ENCODE measurements around the gene NME1. TPM values are rescaled to one million over a fixed set of nuclear protein-coding genes. Genes with fewer than 3 reads are reported as not detected.
"Not testable (repeated sequence)": the region's sequence is repeated elsewhere in the genome, so short reads cannot be mapped to it uniquely, and the experiment has no call there.

The NME1 gene
- total and polyA plus RNA-seq, 4 experiments from 2014 or later: 10.0 to 67.2 (median 37.4) TPM

GRCh38 chr17:51119415-51120356 lies 33.7 kb upstream of the NME1 start:
- H3K27ac Mint-ChIP-seq: peak overlapping the region; percentile 94 to 98 (median 97)
- H3K4me1 Mint-ChIP-seq: peaks cover 31 to 75% (median 48%) of the 10 kb centered on the region in 4 donors
- ChIA-PET POLR2A (ENCODE audit: partially characterized antibody) (interaction anchor here (0.7 to 3.5 kb wide), 22 partner anchors 18 to 259 kb away, joined by 3 to 47 read pairs (median 5); partner anchors contain the start of genes NME1, NME2, TOB1 and UTP18), CTCF (ENCODE audit: partially characterized antibody) (interaction anchor here (0.8 to 3.0 kb wide), 7 partner anchors 33 to 267 kb away, joined by 3 to 20 read pairs (median 4); partner anchors contain the start of gene NME1)
- H3K27me3 ChIP-seq (ENCODE audit: insufficient read depth, low read length): no peaks in the 10 kb centered on the region
- peaks cover 0 to 15% of the 10 kb centered on the region in 2 donors for H3K36me3 Mint-ChIP-seq
- no peaks in the 10 kb centered on the region for H3K9me3 Mint-ChIP-seq
- H3K27me3 Mint-ChIP-seq: no peaks in the 10 kb centered on the region
- H3K9me3 ChIP-seq (ENCODE audit: control insufficient read depth in 1 of 2, low read length in 2 of 2): no peaks in the 10 kb centered on the region
- H3K4me3 ChIP-seq (ENCODE audit: low read length in 2 of 2): peak overlapping the region; percentile 90 to 91
- DNase-seq: peak; percentile 28 to 71 (median 41)
- peak overlapping the region; percentile 96 for H3K27ac ChIP-seq (ENCODE audit: low read depth, low read length)
- H3K4me3 Mint-ChIP-seq: peak overlapping the region; percentile 86 to 98 (median 94)
- intact Hi-C loops (cut with micrococcal nuclease): loop anchor here (2.0 to 10.0 kb wide), 2 partner anchors 55 to 253 kb away; partner anchors contain the start of gene TOB1
- H3K4me1 ChIP-seq (ENCODE audit: insufficient read depth, low read length): peaks cover 54% of the 10 kb centered on the region
- H3K36me3 ChIP-seq (ENCODE audit: insufficient read depth, low read length): no peaks in the 10 kb centered on the region

DNA sequence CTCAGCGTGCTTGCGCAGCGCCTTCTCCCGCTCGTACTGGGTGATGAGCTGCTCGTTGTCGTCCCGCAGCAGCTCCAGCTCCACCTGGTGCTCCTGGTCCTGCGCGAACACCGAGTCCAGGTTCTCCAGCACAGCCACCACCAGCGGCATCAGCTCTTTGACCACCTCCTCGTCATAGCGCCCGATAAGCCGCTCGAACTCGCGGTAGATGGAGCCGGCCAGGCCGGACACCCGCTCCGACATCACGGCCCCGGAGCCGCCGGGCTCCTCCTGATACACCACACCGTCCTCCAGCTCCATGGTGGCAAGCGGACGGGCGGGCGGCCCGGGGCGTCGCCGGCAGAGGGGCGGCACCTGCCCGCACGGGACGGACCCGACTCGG lies 33.0 kb upstream of the NME1 start:
- Mint-ChIP-seq H3K9me3 (no peaks in the 10 kb centered on the region), H3K4me3 (peak overlapping the region; percentile 86 to 98 (median 94)), H3K27me3 (no peaks in the 10 kb centered on the region), H3K27ac (peak overlapping the region; percentile 94 to 98 (median 97)), H3K36me3 (peaks cover 0 to 15% of the 10 kb centered on the region in 2 donors), H3K4me1 (peaks cover 28 to 70% (median 45%) of the 10 kb centered on the region in 4 donors)
- intact Hi-C loops (cut with micrococcal nuclease): loop anchor here (2.0 kb wide), 1 partner anchor 254 kb away; the partner anchor contains the start of gene TOB1
- Histone ChIP-seq H3K36me3 (ENCODE audit: insufficient read depth, low read length) (no peaks in the 10 kb centered on the region), H3K27me3 (ENCODE audit: insufficient read depth, low read length) (no peaks in the 10 kb centered on the region), H3K27ac (ENCODE audit: low read depth, low read length) (peak overlapping the region; percentile 96), H3K4me3 (ENCODE audit: low read length in 2 of 2) (peak overlapping the region; percentile 90 to 91), H3K4me1 (ENCODE audit: insufficient read depth, low read length) (peaks cover 54% of the 10 kb centered on the region), H3K9me3 (ENCODE audit: control insufficient read depth in 1 of 2, low read length in 2 of 2) (no peaks in the 10 kb centered on the region)
- peak in 1 of 5 donors; percentile 64 for DNase-seq
- POLR2A ChIA-PET (ENCODE audit: partially characterized antibody): interaction anchor here (0.7 to 3.5 kb wide), 24 partner anchors 9 to 260 kb away, joined by 3 to 47 read pairs (median 5); partner anchors contain the start of genes NME1, NME2, TOB1 and UTP18
- CTCF ChIA-PET (ENCODE audit: partially characterized antibody): interaction anchor here (1.1 to 3.0 kb wide), 6 partner anchors 33 to 268 kb away, joined by 3 to 20 read pairs (median 4); partner anchors contain the start of gene NME1

GRCh38 chr17:51120739-51121619 lies 32.4 kb upstream of the NME1 start, which contains the start of gene SPAG9:
SPAG9 (minus strand) TSS chr17:51120868; CDS start chr17:51120656, 212 bp downstream.
- H3K27ac ChIP-seq (ENCODE audit: low read depth, low read length): peak within 1 kb of the TSS; percentile 96
- no peaks in the 10 kb centered on the region for H3K27me3 ChIP-seq (ENCODE audit: insufficient read depth, low read length)
- peak within 1 kb of the TSS; percentile 90 to 91 for H3K4me3 ChIP-seq (ENCODE audit: low read length in 2 of 2)
- no peaks in the 10 kb centered on the region for H3K27me3 Mint-ChIP-seq
- no peaks in the 10 kb centered on the region for H3K9me3 Mint-ChIP-seq
- peak within 1 kb of the TSS; percentile 97 to 100 (median 100) for H3K27ac Mint-ChIP-seq
- peaks cover 0 to 15% of the 10 kb centered on the region in 2 donors for H3K36me3 Mint-ChIP-seq
- ChIA-PET POLR2A (ENCODE audit: partially characterized antibody) (interaction anchor here (0.7 to 3.5 kb wide), 24 partner anchors 8 to 261 kb away, joined by 3 to 47 read pairs (median 5); partner anchors contain the start of genes NME1, NME2, TOB1 and UTP18), CTCF (ENCODE audit: partially characterized antibody) (interaction anchor here (1.1 to 3.0 kb wide), 6 partner anchors 32 to 268 kb away, joined by 3 to 20 read pairs (median 4); partner anchors contain the start of gene NME1)
- peaks cover 50% of the 10 kb centered on the region for H3K4me1 ChIP-seq (ENCODE audit: insufficient read depth, low read length)
- peaks cover 27 to 63% (median 41%) of the 10 kb centered on the region in 4 donors for H3K4me1 Mint-ChIP-seq
- intact Hi-C loops (cut with micrococcal nuclease): loop anchor here (1.0 to 2.0 kb wide), 3 partner anchors 32 to 254 kb away; partner anchors contain the start of genes MBTD1, NME1, TOB1 and UTP18
- H3K4me3 Mint-ChIP-seq: peak within 1 kb of the TSS; percentile 95 to 99 (median 98)
- no peaks in the 10 kb centered on the region for H3K36me3 ChIP-seq (ENCODE audit: insufficient read depth, low read length)
- no peaks in the 10 kb centered on the region for H3K9me3 ChIP-seq (ENCODE audit: control insufficient read depth in 1 of 2, low read length in 2 of 2)
- peak; percentile 90 to 94 (median 91) for DNase-seq

DNA sequence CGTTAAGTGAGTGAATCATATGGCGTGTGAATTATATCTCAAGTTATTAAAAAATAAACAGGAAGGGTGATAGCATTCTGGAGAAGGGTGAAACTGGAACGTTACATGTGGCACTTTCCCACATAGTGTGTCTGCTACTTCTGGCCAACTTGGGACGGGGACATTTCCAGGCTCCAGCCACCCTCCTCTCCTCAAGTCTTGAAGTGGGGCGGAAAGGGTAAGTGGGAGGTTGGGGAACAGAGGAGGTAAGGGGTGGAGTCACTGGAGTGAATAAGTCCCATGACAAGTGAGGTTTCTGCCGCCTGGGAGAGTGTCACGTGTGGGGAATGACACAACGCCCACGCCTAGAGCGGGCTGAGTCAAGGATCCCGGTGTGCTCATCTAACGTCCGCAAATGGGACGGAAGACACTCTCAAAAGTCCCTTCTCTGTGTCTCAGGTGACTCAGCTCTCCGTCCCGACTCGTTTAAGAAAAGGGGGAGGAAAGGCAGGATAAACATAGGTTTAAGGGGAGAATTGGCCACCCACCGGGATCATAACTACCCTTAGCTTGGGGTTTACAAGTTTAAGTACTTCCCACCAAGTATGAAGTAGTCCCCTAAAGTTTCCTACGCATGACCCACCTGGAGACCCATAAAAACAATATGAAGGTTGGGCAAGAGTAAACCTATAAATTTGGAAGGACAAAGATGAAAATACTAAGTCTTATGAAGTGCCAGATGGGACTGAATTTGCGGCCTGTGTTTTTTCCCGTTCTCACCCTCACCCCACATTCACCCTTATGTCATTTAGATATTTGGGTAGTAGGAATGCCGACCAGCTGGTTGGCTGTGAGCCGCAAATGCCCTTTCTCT lies 31.5 kb upstream of the NME1 start:
- CTCF ChIA-PET (ENCODE audit: partially characterized antibody): interaction anchor here (2.6 to 3.0 kb wide), 2 partner anchors 31 to 121 kb away, joined by 20 read pairs; partner anchors contain the start of gene NME1
- peak overlapping the region; percentile 97 to 100 (median 100) for H3K27ac Mint-ChIP-seq
- Histone ChIP-seq H3K9me3 (ENCODE audit: control insufficient read depth in 1 of 2, low read length in 2 of 2) (no peaks in the 10 kb centered on the region), H3K36me3 (ENCODE audit: insufficient read depth, low read length) (no peaks in the 10 kb centered on the region), H3K4me3 (ENCODE audit: low read length in 2 of 2) (peak overlapping the region; percentile 77 to 86), H3K27me3 (ENCODE audit: insufficient read depth, low read length) (no peaks in the 10 kb centered on the region), H3K4me1 (ENCODE audit: insufficient read depth, low read length) (peaks cover 42% of the 10 kb centered on the region), H3K27ac (ENCODE audit: low read depth, low read length) (peak overlapping the region; percentile 80)
- intact Hi-C loops (cut with micrococcal nuclease): loop anchor here (1.0 to 2.0 kb wide), 3 partner anchors 31 to 255 kb away; partner anchors contain the start of genes MBTD1, NME1, TOB1 and UTP18
- peaks cover 24 to 55% (median 35%) of the 10 kb centered on the region in 4 donors for H3K4me1 Mint-ChIP-seq
- H3K4me3 Mint-ChIP-seq: peak overlapping the region; percentile 94 to 99 (median 98)
- peak; percentile 22 to 88 (median 26) for DNase-seq
- POLR2A ChIA-PET (ENCODE audit: partially characterized antibody): interaction anchor here (0.8 to 3.5 kb wide), 15 partner anchors 7 to 580 kb away, joined by 3 to 47 read pairs (median 6); partner anchors contain the start of genes NME1, NME2, TOB1 and UTP18
- H3K36me3 Mint-ChIP-seq: peaks cover 0 to 15% of the 10 kb centered on the region in 2 donors
- H3K9me3 Mint-ChIP-seq: no peaks in the 10 kb centered on the region
- H3K27me3 Mint-ChIP-seq: no peaks in the 10 kb centered on the region

DNA sequence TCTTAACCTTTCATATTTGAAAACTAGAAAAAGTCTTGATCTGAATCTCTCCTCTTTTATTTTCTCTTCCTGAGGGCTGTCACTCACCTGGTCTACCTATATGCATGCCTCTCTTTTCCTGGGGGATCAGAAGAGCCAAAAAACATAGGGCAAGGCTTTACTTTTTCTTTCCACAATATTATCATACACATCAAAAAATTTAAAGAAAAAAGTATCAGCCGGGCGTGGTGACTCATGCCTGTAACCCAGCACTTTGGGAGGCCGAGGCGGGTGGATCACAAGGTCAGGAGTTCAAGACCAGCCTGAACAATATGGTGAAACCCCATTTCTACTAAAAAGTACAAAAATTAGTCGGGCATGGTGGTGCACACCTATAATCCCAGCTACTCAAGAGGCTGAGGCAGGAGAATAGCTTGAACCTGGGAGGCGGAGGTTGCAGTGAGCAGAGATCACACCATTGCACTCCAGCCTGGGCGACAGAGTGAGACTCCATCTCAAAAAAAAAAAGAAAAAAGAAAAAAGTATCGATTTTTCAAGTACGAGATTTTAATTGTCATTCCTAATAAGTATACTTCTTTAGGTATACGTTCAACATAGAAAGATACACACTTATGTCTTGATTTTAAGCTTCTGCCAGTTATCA lies 30.8 kb upstream of the NME1 start:
- Mint-ChIP-seq H3K4me3 (peak overlapping the region in 7 of 8 donors; percentile 6 to 99 (median 61)), H3K27ac (peak overlapping the region in 6 of 7 donors; percentile 53 to 100 (median 98)), H3K36me3 (peaks cover 0 to 15% of the 10 kb centered on the region in 2 donors), H3K4me1 (peaks cover 21 to 47% (median 29%) of the 10 kb centered on the region in 4 donors)
- H3K4me3 ChIP-seq (ENCODE audit: low read length in 2 of 2); H3K9me3 ChIP-seq (ENCODE audit: control insufficient read depth in 1 of 2, low read length in 2 of 2); H3K9me3 Mint-ChIP-seq; H3K36me3 ChIP-seq (ENCODE audit: insufficient read depth, low read length); H3K27me3 ChIP-seq (ENCODE audit: insufficient read depth, low read length); DNase-seq; H3K27me3 Mint-ChIP-seq; intact Hi-C loops (cut with micrococcal nuclease): not testable (repeated sequence)
- H3K4me1 ChIP-seq (ENCODE audit: insufficient read depth, low read length): peaks cover 36% of the 10 kb centered on the region
- ChIA-PET CTCF (ENCODE audit: partially characterized antibody) (interaction anchor here (0.9 to 2.6 kb wide), 4 partner anchors 30 to 305 kb away, joined by 3 to 20 read pairs (median 6); partner anchors contain the start of gene NME1), POLR2A (ENCODE audit: partially characterized antibody) (interaction anchor here (0.8 to 3.0 kb wide), 3 partner anchors 31 to 581 kb away, joined by 3 to 31 read pairs (median 6); partner anchors contain the start of genes NME1 and TOB1)
- H3K27ac ChIP-seq (ENCODE audit: low read depth, low read length): peak overlapping the region; percentile 80
